GM19438 (cell line): Measurements from ENCODE around the gene ZCWPW2.
A peak's percentile ranks its signal among the peaks of the same experiment; 100 is the strongest.

ENCODE experiments used
- ATAC-seq: cut with Tn5 transposase; IDR thresholded peaks from one replicate; pipeline ENCODE4 v1.9.1; 2021; ENCODE audit warnings: low read depth; ENCODE audit not compliant: unreplicated experiment

The ZCWPW2 gene

GRCh38 chr3:28348629-28349468, at the start of gene ZCWPW2, which contains the start of gene AZI2:
TSS of gene ZCWPW2 (plus strand) at chr3:28348721. CDS start at chr3:28413069, 64,348 bp downstream.
TSS of gene AZI2 (minus strand) at chr3:28348824. CDS start at chr3:28340617, 8,207 bp downstream.
- ATAC-seq, result peak; percentile 85

GRCh38 chr3:28299705-28300104, 48.8 kb upstream of the ZCWPW2 start:
- no peak for ATAC-seq

DNA sequence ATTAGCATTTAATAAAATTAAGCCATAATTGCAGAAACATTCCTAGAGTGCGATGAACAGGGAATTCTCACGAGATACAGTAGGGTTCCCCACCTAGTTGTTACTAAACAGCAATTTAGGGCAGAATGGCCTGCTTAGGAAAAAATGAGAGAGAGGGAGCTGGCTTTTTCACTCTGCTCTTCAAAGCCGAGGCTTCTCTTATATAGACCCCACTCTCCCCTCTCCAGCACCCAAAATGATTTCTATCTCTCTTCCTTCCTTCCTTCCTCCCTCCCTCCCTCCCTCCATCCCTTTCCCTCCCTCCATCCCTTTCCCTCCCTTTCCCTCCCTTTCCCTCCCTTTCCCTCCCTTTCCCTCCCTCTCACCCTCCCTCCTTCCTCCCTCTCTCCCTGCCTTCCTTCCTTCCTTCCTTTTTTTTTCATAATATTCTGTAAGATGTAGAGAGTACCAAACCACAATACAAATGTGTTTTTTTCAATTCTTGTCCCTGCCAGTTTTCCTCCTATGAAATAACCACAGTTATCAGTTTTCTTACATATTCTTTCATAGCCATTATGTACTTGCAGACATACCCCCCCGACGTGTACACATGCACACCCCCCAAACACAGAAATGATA, 48.1 kb upstream of the ZCWPW2 start:
- ATAC-seq, result no peak

GRCh38 chr3:28301688-28302087, 46.8 kb upstream of the ZCWPW2 start:
- no peak for ATAC-seq

- ATAC-seq, result no peak
Observed at GRCh38 chr3:28308196-28308595, 40.3 kb upstream of the ZCWPW2 start.

DNA sequence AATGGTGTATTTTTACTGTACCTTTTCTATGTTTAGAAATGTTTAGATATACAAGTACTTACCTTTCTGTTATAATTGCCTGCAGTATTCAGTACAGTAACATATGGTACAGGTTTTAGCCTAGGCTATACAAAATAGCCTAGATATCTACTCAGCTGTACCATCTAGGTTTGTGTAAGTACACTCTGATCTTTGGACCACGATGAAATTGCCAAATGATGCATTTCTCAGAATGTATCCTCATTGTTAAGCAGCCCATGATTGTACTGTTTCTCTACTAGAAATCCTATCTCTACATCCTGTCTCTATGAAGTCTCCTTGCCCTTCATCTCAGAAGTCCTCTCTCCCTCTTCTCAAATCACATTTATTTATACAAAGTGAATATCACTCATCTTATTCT, 32.8 kb upstream of the ZCWPW2 start:
- ATAC-seq, result no peak

GRCh38 chr3:28316226-28316625, 32.3 kb upstream of the ZCWPW2 start:
- ATAC-seq, result no peak

- peak; percentile 96 for ATAC-seq
Observed at GRCh38 chr3:28317438-28318022, 31.0 kb upstream of the ZCWPW2 start.

GRCh38 chr3:28320981-28321380, 27.5 kb upstream of the ZCWPW2 start:
- no peak for ATAC-seq

- no peak for ATAC-seq
Observed at GRCh38 chr3:28322464-28322863, 26.1 kb upstream of the ZCWPW2 start.

GRCh38 chr3:28326458-28326926, 22.0 kb upstream of the ZCWPW2 start:
- ATAC-seq, result peak; percentile 88

DNA sequence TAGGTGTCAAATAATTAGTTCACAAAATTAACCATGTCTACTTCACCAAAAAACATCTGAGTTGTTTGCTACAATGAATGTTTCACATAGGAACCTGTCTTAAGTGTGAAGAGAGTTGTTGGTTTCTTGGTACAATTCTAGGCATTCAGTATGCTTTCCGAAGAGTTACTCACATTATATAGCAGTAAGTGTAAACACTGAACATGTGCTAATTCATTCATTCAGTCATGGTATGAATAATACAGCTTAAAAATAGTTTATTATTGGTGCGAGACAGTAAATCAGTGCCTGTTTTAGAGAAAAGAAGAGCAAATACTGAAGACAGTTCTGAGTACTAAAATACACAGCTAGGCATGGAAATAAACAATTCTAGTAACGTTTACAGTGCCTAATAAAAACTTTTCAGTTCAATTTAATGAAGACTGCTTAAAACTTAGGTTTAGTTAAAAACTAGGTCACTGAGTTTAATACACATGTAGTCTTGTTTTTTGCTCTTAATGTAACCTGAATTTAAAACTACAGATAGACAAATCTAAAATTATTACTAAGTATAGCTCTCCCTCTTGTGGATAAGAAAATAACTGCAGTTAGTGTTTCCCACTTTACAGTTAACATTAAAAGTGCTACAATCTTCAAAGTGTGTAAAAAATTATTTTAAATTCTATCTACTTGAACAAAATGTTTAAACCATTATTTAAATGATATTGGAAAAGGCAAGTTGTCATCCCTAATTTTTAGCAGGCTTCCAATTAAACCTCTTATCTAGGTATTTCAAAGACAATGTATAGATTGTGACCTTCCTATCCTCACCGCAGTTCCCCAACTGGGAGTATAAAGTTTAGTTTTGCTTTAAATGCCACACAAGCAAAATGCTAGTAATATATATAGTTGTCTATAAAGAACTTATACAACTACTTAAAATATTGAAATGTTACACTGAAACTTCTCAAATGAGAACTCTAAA, 20.1 kb upstream of the ZCWPW2 start:
- no peak for ATAC-seq

GRCh38 chr3:28334552-28334951, 14.0 kb upstream of the ZCWPW2 start:
- ATAC-seq, result no peak

GRCh38 chr3:28335246-28335645, 13.3 kb upstream of the ZCWPW2 start:
- ATAC-seq, result no peak

DNA sequence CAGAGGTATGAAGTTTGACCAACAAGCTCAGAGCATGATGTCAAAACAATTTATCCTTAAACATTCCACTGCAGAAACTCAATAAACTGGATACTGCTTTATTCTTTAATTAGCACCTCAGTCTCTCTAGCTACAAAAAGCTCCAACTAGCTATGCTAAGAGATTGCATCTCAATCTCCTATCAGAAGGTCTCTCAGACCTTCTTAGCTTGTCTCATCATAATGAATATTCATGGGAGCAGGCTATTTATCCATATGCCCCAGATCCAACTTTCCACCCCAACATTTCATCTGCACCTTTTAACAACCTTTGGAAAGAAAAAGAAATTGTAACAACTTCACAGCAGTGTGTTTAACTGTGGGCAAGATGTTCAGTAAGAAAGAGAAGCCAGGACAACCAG, 11.3 kb upstream of the ZCWPW2 start:
- no peak for ATAC-seq

DNA sequence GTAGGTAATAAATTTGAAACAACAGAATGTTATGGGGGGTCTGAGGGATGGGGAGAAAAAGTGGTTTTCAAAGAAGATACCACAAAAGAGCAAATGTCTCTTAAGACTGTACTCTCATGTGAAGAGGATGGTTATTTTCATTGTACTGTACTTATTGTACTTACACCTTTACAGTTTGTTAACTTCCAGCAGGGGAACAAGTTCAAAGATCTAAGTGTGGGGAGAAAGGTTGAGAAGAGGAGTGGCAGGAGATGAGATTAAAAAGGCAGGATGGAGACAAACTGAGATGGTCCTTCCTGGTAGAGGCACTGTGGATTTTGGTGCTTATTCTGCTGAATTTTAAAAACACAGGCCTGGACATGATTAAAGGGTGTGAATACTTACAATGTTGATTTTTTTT, 5.4 kb upstream of the ZCWPW2 start:
- ATAC-seq, result no peak

DNA sequence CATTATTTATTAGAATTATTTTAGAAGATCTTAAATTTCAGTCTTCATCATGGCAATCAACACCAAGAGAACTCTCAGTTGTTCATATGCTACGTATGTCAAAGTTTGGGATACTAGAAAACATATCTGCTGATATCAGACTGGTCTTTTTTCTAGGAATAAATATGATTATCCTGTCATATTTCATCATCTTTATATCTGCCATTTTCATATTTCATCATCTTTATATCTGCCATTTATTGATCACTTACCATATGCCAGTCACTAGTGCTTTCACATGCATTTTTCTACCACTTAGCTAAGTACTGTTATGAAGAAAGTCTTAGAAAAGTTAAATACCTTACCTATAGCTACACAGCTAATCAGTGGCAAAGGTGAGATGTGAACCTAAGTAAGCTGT, 2.8 kb upstream of the ZCWPW2 start:
- no peak for ATAC-seq

DNA sequence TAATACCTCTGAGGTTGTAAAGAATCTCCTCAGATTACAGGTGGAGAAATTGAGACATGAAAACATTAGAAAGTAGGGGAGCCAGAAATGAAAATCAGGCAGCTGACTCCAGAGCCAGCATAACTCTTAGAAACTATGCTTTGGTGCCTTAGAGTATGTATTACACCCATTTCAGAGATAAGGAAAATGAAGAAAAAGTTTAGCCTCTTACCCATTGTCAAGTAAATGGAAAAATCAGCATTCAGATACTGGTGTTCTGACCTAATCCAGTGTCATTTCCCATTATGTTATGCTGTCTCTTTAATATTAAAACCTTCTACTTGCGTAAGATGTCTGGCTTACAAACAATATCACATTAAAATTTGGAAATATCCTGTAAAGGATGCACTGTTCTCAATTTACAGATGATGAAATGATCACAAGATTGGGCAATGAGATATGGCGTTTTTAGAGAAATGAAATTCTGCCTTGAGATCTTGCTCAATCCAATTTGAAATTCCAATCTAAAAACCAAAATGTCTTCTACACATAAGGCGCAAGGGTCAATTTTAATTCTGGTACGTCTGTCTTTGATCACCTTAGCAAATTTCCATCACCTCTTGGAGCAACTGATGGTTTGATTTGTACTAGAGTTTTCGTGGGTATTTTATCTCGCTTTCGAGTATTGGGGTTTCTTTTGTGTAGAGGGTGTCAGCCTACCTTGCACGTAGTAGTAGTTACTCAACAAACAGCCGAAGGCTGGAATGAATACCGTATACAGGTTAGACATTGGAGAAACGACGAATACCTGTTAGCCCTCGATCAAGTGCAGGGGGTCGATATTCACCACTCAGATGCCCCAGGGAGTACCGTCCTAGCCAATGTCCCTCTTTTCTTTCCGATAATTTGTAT, 902 bp upstream of the ZCWPW2 start:
- no peak for ATAC-seq

DNA sequence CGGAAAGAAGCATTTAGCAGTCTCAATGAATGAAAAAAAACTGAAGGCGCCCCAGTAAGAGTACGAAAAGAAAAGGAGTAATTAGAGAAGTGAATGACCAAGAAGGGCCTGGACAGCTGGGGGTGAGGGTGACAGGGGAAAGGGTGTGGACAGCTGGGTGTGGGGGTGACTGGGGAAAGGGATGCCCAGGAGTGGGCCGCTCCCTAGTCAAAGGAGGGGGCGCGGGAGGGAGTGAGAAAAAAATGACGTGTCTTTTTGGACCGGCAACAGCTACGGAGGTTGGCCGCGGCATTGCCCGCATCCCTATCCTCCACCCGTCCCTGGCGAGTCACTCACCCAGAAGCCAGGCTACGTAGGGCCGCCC, 274 bp upstream of the ZCWPW2 start:
- ATAC-seq, result no peak
